ENCODE data around the gene IFT81.

- TF ChIP-seq, protein P1, sequence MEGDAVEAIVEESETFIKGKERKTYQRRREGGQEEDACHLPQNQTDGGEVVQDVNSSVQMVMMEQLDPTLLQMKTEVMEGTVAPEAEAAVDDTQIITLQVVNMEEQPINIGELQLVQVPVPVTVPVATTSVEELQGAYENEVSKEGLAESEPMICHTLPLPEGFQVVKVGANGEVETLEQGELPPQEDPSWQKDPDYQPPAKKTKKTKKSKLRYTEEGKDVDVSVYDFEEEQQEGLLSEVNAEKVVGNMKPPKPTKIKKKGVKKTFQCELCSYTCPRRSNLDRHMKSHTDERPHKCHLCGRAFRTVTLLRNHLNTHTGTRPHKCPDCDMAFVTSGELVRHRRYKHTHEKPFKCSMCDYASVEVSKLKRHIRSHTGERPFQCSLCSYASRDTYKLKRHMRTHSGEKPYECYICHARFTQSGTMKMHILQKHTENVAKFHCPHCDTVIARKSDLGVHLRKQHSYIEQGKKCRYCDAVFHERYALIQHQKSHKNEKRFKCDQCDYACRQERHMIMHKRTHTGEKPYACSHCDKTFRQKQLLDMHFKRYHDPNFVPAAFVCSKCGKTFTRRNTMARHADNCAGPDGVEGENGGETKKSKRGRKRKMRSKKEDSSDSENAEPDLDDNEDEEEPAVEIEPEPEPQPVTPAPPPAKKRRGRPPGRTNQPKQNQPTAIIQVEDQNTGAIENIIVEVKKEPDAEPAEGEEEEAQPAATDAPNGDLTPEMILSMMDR (IDR thresholded peaks at IDR 0.05; ENCODE audit: low read depth, low read length): no peak
- no peak for TF ChIP-seq EZH2phosphoT487 (IDR thresholded peaks at IDR 0.05; ENCODE audit: low read depth)
Observed at GRCh38 chr12:110105159-110105558, 19.0 kb upstream of the IFT81 start.
